ENCODE results near the gene ASTN2.

ASTN2 gene

GRCh38 chr9:116767219-116767618, 647.6 kb downstream of the ASTN2 start:
- ATAC-seq (ENCODE audit: insufficient read depth, low read depth) (no peak), DNase-seq (no peak)
- Histone ChIP-seq H3K4me2 (ENCODE audit: insufficient read depth, low read length) (no peak overlapping the region), H3K79me2 (ENCODE audit: insufficient read depth, low read length) (no peaks in the 10 kb centered on the region), H3K27me3 (ENCODE audit: insufficient read depth, low read length, poor library complexity) (no peaks in the 10 kb centered on the region), H3K9me3 (ENCODE audit: insufficient read depth, low read length, severe bottlenecking) (no peaks in the 10 kb centered on the region), H3K27ac (ENCODE audit: low read length) (no peak overlapping the region), H4K20me1 (ENCODE audit: insufficient read depth, low read length) (no peaks in the 10 kb centered on the region), H3K9ac (ENCODE audit: low read depth, low read length) (no peak overlapping the region), H3K4me3 (ENCODE audit: low read depth in 1 of 2, low read length in 2 of 2) (no peak overlapping the region), H3K4me1 (ENCODE audit: insufficient read depth, low read length) (no peaks in the 10 kb centered on the region), H3K36me3 (ENCODE audit: insufficient read depth, low read length) (no peaks in the 10 kb centered on the region), H2AFZ (ENCODE audit: low read depth, low read length) (no peak overlapping the region)
- no peak for TF ChIP-seq CTCF (IDR thresholded peaks at IDR 0.05; ENCODE audit: borderline replicate concordance, extremely low read depth, low read length, poor library complexity, severe bottlenecking)
- TF ChIP-seq EZH2 (IDR thresholded peaks at IDR 0.05; ENCODE audit: borderline replicate concordance, low read depth, low read length, severe bottlenecking): no peak

DNA sequence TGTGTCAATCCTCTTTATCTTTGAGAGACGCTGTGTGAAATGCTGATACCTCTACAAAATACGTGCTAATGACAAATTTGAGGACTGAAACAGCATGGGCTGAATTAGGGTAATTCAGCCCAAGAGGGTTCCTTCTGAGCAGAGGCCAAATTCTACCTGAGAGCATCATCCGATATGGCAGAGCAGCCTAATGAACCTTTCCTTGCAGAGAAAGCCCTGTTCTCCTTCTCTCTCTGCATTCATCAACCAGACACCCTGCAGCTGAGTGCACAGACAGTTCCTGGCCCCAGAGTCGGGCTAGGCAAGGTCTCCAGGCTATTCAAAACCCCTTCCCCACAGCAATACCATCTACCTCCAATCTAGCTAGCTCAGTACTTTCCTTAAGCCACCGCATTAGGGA, 649.8 kb downstream of the ASTN2 start:
- no peaks in the 10 kb centered on the region for H3K36me3 ChIP-seq (ENCODE audit: insufficient read depth, low read length)
- H4K20me1 ChIP-seq (ENCODE audit: insufficient read depth, low read length): no peaks in the 10 kb centered on the region
- no peak for DNase-seq
- H3K27ac ChIP-seq (ENCODE audit: low read length): no peak overlapping the region
- no peaks in the 10 kb centered on the region for H3K9me3 ChIP-seq (ENCODE audit: insufficient read depth, low read length, severe bottlenecking)
- H3K79me2 ChIP-seq (ENCODE audit: insufficient read depth, low read length): no peaks in the 10 kb centered on the region
- H3K4me1 ChIP-seq (ENCODE audit: insufficient read depth, low read length): no peaks in the 10 kb centered on the region
- ATAC-seq (ENCODE audit: insufficient read depth, low read depth): no peak
- H2AFZ ChIP-seq (ENCODE audit: low read depth, low read length): no peak overlapping the region
- no peak overlapping the region for H3K9ac ChIP-seq (ENCODE audit: low read depth, low read length)
- H3K4me2 ChIP-seq (ENCODE audit: insufficient read depth, low read length): no peak overlapping the region
- no peaks in the 10 kb centered on the region for H3K27me3 ChIP-seq (ENCODE audit: insufficient read depth, low read length, poor library complexity)
- no peak overlapping the region for H3K4me3 ChIP-seq (ENCODE audit: low read depth in 1 of 2, low read length in 2 of 2)
- TF ChIP-seq CTCF (IDR thresholded peaks at IDR 0.05; ENCODE audit: borderline replicate concordance, extremely low read depth, low read length, poor library complexity, severe bottlenecking): no peak
- no peak for TF ChIP-seq EZH2 (IDR thresholded peaks at IDR 0.05; ENCODE audit: borderline replicate concordance, low read depth, low read length, severe bottlenecking)

GRCh38 chr9:116763770-116764169, 651.1 kb downstream of the ASTN2 start:
- DNase-seq: no peak
- H3K27me3 ChIP-seq (ENCODE audit: insufficient read depth, low read length, poor library complexity): no peaks in the 10 kb centered on the region
- no peak overlapping the region for H3K9ac ChIP-seq (ENCODE audit: low read depth, low read length)
- ATAC-seq (ENCODE audit: insufficient read depth, low read depth): no peak
- TF ChIP-seq EZH2 (IDR thresholded peaks at IDR 0.05; ENCODE audit: borderline replicate concordance, low read depth, low read length, severe bottlenecking) (no peak), CTCF (IDR thresholded peaks at IDR 0.05; ENCODE audit: borderline replicate concordance, extremely low read depth, low read length, poor library complexity, severe bottlenecking) (no peak)
- H2AFZ ChIP-seq (ENCODE audit: low read depth, low read length): no peak overlapping the region
- H3K9me3 ChIP-seq (ENCODE audit: insufficient read depth, low read length, severe bottlenecking): no peaks in the 10 kb centered on the region
- no peaks in the 10 kb centered on the region for H3K4me1 ChIP-seq (ENCODE audit: insufficient read depth, low read length)
- no peak overlapping the region for H3K27ac ChIP-seq (ENCODE audit: low read length)
- no peaks in the 10 kb centered on the region for H3K36me3 ChIP-seq (ENCODE audit: insufficient read depth, low read length)
- no peak overlapping the region for H3K4me3 ChIP-seq (ENCODE audit: low read depth in 1 of 2, low read length in 2 of 2)
- H3K4me2 ChIP-seq (ENCODE audit: insufficient read depth, low read length): no peak overlapping the region
- no peaks in the 10 kb centered on the region for H3K79me2 ChIP-seq (ENCODE audit: insufficient read depth, low read length)
- no peaks in the 10 kb centered on the region for H4K20me1 ChIP-seq (ENCODE audit: insufficient read depth, low read length)

DNA sequence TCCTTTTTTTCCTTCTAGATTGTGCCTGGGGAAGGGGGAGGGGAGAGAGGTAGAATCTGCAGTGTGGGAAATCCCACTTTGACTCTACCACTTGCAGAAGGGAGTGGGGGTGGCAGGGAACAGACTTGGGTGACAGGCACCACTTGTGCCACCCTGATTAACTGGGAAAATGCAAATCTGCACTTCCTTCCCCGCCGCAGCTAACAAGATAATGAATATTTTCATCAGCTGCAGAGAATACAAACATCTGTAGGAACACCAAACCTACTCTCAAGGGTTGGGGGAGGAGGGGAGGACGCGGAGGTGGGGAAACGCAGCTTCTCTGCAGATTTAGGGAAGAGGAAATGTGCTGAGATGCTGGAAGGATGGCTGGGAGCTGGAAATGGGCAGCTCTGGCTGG, 654.2 kb downstream of the ASTN2 start:
- Histone ChIP-seq H3K9ac (ENCODE audit: low read depth, low read length) (no peak overlapping the region), H3K4me2 (ENCODE audit: insufficient read depth, low read length) (no peak overlapping the region), H3K4me3 (ENCODE audit: low read depth in 1 of 2, low read length in 2 of 2) (no peak overlapping the region), H4K20me1 (ENCODE audit: insufficient read depth, low read length) (no peaks in the 10 kb centered on the region), H3K9me3 (ENCODE audit: insufficient read depth, low read length, severe bottlenecking) (no peaks in the 10 kb centered on the region), H2AFZ (ENCODE audit: low read depth, low read length) (no peak overlapping the region), H3K79me2 (ENCODE audit: insufficient read depth, low read length) (no peaks in the 10 kb centered on the region), H3K27ac (ENCODE audit: low read length) (no peak overlapping the region), H3K36me3 (ENCODE audit: insufficient read depth, low read length) (no peaks in the 10 kb centered on the region), H3K27me3 (ENCODE audit: insufficient read depth, low read length, poor library complexity) (no peaks in the 10 kb centered on the region), H3K4me1 (ENCODE audit: insufficient read depth, low read length) (no peaks in the 10 kb centered on the region)
- ATAC-seq (ENCODE audit: insufficient read depth, low read depth) (no peak), DNase-seq (no peak)
- TF ChIP-seq EZH2 (IDR thresholded peaks at IDR 0.05; ENCODE audit: borderline replicate concordance, low read depth, low read length, severe bottlenecking) (no peak), CTCF (IDR thresholded peaks at IDR 0.05; ENCODE audit: borderline replicate concordance, extremely low read depth, low read length, poor library complexity, severe bottlenecking) (no peak)

All from DND-41 (cell line).